Spleen (tissue), 7 donors: ENCODE results near the gene TRPM2.

ENCODE experiments used
- CTCF ChIP-seq, 11 experiments: fragments of 200-600 bp in 7 of 11; fragments of 450-650 bp in 4 of 11; sonication (generic) in 4 of 11; IDR thresholded peaks in 8 of 11; conservative IDR thresholded peaks in 3 of 11; 1 replicate in 7 of 11; 2 replicates in 4 of 11; pipeline versions ENCODE4 v1.4.0 to v1.8.0; 2016 to 2021; ENCODE audit warnings: antibody characterized with exemption in 11 of 11, inconsistent platforms in 4 of 11, mild to moderate bottlenecking in 1 of 11
- POLR2A ChIP-seq, 3 donors: fragments of 450-650 bp; IDR thresholded peaks; one replicate each; pipeline ENCODE4 v1.5.1; 2017; ENCODE audit warnings: antibody characterized with exemption in 3 of 3, mild to moderate bottlenecking in 1 of 3
- POLR2AphosphoS5 ChIP-seq, 3 donors: sonication (generic); formaldehyde crosslinking; IDR thresholded peaks; one replicate each; pipeline ENCODE4 v1.5.1; 2017; ENCODE audit warnings: antibody characterized with exemption in 3 of 3
- donor health status: DM: no; HTN: no; CAD: no; lungs with moderate emphysema.
- donor health status: DM: no; HTN: no; CAD: no.
- donor health status: DM: no; HTN: no; CAD: no.

DNA sequence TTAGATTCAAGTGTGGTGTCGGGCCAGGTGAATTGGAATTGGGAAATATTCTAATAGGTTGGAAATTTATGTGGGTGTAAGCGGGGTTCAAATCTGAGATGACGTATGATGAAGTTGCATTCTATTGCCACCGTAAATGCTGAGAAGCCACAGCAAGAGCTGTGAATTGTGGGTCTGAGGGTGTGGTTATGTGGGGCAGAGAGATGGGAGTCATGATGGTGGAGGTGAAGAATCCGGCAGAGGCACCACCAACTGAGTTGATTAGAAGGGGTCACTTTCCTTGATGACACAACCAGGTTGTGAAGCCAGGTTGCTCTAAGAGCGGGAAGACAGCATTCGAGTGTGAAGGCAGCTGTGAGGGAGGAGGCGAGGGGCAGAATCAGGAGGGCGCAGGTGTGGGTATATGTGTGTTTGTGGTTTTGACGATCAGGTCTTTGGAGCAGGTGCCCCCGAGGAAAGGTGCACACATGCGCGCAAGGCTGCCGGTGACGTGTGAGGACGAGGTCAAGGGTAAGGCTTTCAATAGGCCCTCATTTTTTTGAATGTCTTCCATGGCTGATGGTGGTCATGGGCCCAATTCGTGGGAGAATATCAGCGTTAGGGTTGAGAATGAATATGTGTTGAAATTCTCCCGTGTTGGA, 120.6 kb downstream of the TRPM2 start:
- TF ChIP-seq CTCF (IDR thresholded peaks at IDR 0.05 in 8 of 11, conservative IDR thresholded peaks at IDR 0.05 in 3 of 11): no peak
- TF ChIP-seq POLR2A (IDR thresholded peaks at IDR 0.05): no peak
- TF ChIP-seq POLR2AphosphoS5 (IDR thresholded peaks at IDR 0.05): no peak
